ENCODE measurements around the gene ZNF775.

Gene ZNF775

DNA sequence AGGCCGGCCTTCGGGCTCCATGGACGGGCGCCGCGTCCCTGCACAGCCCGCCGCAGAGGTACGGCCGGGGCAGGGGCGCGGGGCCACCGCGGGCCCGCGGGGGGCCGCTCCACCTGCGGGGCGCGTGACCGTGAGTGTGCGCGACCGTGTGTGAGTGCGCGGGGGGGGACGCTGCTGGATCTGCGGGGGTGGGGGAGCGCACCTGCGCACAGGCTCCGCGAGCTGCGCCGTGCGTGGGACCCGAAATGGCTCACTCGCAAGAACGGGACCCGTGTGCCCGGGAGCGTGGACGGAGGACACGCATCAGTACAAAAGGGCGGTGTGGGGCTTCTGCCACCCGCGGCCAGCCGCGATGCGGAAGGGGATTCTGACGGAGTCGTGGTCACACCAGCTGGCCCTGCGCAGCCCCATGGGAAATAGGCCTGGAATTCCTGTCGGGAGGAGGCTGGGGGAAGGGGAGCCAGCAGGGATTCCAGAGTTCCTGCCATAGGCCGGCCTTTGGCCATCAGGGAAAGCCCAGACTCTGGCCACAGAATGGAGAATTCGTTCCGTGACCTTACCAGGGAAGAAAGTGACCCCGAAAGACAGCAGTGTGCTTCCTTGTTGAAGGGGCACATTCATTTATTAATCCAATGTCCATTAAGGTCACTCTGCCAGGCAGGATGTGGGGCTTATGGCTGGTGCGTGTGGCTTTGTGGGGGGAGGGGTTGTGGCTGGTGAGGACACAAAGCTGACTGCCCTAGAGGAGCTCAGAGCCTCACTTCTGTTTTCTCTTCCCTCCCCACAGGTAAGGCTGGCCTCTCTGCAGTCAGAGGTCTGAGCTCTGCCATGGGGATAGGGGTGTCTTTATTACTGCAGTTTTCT, 10.0 kb upstream of the ZNF775 start:
- peak; percentile 82 for DNase-seq (ENCODE audit: low spot score)

DNA sequence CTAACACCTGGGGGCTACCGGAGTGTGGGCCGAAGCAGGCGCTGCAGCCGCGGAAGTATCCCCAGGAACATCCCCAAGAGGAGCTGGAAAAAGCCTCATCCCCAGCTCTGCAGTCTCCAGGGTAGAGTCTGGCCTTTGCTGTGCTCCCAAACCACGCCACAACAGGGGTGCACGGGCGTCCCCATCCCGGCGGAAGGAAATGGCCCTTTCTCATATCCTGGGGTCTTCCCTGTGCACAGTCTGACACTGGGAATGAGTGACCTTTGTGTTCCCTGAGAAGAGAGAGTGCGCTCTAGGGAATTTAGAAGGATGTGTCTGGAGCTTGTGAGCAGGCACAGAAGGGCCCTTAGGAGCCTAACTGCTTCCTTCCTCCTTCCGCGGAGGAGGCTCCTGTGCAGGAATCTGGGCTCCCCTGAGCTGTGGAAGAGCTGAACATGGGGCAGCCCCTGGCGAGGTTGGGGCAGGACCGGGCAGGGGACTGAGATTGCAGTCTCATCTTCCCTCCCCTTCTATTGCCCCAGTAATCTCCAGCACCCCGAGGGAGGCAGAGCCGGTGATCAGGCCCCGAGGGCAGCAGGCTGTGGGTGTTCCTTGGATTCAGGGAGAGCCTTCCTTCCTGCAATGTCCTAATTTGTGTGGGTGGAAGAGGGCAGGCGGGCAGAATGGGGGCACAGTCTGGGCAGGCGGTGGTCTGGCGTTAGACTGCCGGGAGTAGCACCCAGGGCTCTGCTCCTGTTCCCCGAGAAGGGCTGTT, 9.2 kb upstream of the ZNF775 start:
- DNase-seq (ENCODE audit: low spot score): no peak

- DNase-seq (ENCODE audit: low spot score): no peak
Measured at GRCh38 chr7:150370612-150371071, 8.5 kb upstream of the ZNF775 start.

DNA sequence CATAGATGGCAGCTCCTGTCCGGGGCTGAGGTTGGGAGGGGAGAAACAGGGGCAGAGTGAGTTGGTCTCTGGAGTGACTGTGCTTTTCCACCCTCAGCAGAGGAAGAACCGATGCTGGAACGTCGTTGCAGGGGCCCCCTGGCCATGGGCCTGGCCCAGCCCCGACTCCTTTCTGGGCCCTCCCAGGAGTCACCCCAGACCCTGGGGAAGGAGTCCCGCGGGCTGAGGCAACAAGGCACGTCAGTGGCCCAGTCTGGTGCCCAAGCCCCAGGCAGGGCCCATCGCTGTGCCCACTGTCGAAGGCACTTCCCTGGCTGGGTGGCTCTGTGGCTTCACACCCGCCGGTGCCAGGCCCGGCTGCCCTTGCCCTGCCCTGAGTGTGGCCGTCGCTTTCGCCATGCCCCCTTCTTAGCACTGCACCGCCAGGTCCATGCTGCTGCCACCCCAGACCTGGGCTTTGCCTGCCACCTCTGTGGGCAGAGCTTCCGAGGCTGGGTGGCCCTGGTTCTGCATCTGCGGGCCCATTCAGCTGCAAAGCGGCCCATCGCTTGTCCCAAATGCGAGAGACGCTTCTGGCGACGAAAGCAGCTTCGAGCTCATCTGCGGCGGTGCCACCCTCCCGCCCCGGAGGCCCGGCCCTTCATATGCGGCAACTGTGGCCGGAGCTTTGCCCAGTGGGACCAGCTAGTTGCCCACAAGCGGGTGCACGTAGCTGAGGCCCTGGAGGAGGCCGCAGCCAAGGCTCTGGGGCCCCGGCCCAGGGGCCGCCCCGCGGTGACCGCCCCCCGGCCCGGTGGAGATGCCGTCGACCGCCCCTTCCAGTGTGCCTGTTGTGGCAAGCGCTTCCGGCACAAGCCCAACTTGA, 7.8 kb upstream of the ZNF775 start:
- DNase-seq (ENCODE audit: low spot score): no peak

DNA sequence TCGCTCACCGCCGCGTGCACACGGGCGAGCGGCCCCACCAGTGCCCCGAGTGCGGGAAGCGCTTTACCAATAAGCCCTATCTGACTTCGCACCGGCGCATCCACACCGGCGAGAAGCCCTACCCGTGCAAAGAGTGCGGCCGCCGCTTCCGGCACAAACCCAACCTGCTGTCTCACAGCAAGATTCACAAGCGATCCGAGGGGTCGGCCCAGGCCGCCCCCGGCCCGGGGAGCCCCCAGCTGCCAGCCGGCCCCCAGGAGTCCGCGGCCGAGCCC, 7.2 kb upstream of the ZNF775 start:
- no peak for DNase-seq (ENCODE audit: low spot score)

GRCh38 chr7:150372271-150373048, 6.7 kb upstream of the ZNF775 start:
- no peak for DNase-seq (ENCODE audit: low spot score)

- DNase-seq (ENCODE audit: low spot score): no peak
Measured at GRCh38 chr7:150373049-150373801, 5.9 kb upstream of the ZNF775 start.

DNA sequence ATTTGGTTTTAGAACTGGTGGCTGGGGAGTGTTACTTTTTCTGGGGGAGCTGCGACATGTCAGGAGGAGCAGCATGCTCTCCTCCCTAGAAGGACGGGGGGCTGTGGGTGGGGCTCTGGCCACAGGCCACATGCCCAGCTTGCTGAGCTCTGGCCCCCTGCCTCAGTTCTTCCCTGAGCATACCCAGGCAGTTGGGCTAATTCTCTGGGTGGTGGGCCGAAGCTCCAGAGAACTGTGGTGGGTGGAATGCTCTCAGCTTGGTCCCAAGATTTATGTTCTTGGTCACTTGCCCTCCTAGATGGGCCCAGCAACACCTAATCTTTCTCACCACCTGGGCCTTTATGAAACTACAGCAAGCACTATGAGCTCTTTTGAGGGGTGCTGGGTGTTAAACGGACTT, 5.1 kb upstream of the ZNF775 start:
- no peak for DNase-seq (ENCODE audit: low spot score)

- DNase-seq (ENCODE audit: low spot score): no peak
Measured at GRCh38 chr7:150374472-150374871, 4.7 kb upstream of the ZNF775 start.

GRCh38 chr7:150375662-150376521, 3.2 kb upstream of the ZNF775 start:
- DNase-seq (ENCODE audit: low spot score): no peak

- DNase-seq (ENCODE audit: low spot score): no peak
Measured at GRCh38 chr7:150376560-150376959, 2.6 kb upstream of the ZNF775 start.

DNA sequence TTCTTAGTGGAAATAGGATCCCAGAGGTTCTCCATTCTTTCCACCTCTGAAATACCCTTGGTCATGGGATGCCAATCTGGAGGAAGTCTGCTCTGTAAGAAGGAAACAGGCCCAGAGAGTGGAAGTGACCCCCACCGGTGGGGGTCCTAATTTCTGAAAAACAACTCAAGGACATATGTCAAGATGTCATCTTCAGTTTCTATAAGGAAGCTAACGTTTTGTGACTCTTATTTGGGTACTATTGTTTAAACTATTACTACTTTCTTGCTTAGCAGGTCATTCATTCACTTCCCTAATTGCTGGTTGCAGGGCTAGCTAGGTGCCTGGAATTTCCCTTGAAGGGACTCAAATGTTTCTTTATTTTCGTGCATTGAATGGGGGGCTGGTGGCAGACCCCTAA, 1.9 kb upstream of the ZNF775 start:
- no peak for DNase-seq (ENCODE audit: low spot score)

DNA sequence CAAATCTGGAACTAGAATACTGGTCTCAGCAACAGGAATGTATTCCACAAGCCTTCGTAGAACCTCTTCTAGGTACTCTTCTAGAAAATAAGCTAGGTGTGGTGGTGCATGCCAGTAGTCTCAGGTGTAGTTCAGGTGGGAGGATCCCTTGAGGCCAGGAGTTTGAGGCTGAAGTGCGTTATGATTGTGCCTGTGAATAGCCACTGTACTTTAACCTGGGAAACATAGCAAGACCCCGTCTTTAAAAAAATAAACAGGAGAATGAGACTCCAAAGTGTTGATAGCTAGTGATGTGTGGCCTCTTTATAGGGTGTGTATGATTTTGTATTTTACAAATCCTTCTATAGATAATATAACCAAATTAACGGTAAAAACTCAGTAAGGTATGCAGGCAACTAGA, 1.5 kb upstream of the ZNF775 start:
- DNase-seq (ENCODE audit: low spot score): no peak

- DNase-seq (ENCODE audit: low spot score): peak; percentile 69
Measured at GRCh38 chr7:150378115-150378852, 846 bp upstream of the ZNF775 start.

- no peak for DNase-seq (ENCODE audit: low spot score)
Measured at GRCh38 chr7:150379441-150380379, 580 bp downstream of the ZNF775 start.

DNA sequence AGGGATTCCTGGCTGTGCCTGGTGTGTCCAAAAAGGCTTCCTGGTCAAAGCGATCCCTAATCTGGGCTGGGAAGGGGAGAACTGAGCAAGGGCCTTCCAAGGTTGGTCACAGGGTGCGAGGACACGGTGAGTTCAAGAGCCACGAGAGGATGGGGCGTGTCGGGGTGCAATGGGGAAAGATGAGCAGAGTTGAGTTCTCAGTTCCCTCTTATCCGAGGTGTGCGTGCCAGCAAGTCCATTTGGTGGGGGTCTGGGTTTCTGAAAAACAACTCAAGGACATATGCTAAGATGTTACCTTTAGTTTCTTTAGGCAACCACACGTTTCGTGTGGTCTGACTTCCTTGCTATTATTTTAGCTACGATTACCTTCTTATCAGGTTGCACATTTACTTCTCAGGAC, 1.3 kb downstream of the ZNF775 start:
- DNase-seq (ENCODE audit: low spot score): no peak

- DNase-seq (ENCODE audit: low spot score): no peak
Measured at GRCh38 chr7:150381096-150381495, 2.0 kb downstream of the ZNF775 start.

GRCh38 chr7:150381785-150382122, 2.6 kb downstream of the ZNF775 start:
- no peak for DNase-seq (ENCODE audit: low spot score)
